GM06990 (cell line): Measurements from ENCODE around the gene FBXO47.
"Not testable (repeated sequence)": the region's sequence is repeated elsewhere in the genome, so short reads cannot be mapped to it uniquely, and the experiment has no call there.

Source experiments
- DNase-seq: peaks from one replicate; pipeline ENCODE4 v3.0.0-alpha.2; 2011; ENCODE audit not compliant: insufficient read length; ENCODE audit errors: extremely low read depth
- H3K27me3 ChIP-seq: replicated peaks from 2 replicates; pipeline ENCODE4 v1.6.0; 2011; ENCODE audit warnings: low read length; ENCODE audit not compliant: control insufficient read depth, insufficient read depth
- H3K36me3 ChIP-seq: 2 replicates; pipeline ENCODE4 v1.5.1; 2011; ENCODE audit warnings: low read length; ENCODE audit not compliant: control insufficient read depth, insufficient read depth
- H3K4me3 ChIP-seq: replicated peaks from 2 replicates; pipeline ENCODE4 v1.5.1; 2011; ENCODE audit warnings: low read depth, mild to moderate bottlenecking, control low read depth, low read length
- CTCF ChIP-seq: IDR thresholded peaks from 2 replicates; pipeline ENCODE4 v1.5.1; 2011; ENCODE audit warnings: low read length, control low read depth, mild to moderate bottlenecking, inconsistent platforms; ENCODE audit not compliant: insufficient read depth, poor library complexity, severe bottlenecking

FBXO47 gene

GRCh38 chr17:38939987-38940386 is 27.2 kb downstream of the FBXO47 start:
- H3K27me3 ChIP-seq = no peaks in the 10 kb centered on the region
- H3K4me3 ChIP-seq = no peak overlapping the region
- TF ChIP-seq CTCF = no peak

GRCh38 chr17:38933962-38934361 is 33.2 kb downstream of the FBXO47 start:
- not testable (repeated sequence) for H3K36me3 ChIP-seq, H3K4me3 ChIP-seq, H3K27me3 ChIP-seq, DNase-seq

More at GRCh38 chr17:38939987-38940386, 27.2 kb downstream of the FBXO47 start:
- DNase-seq = no peak
- H3K36me3 ChIP-seq = no peaks in the 10 kb centered on the region

DNA sequence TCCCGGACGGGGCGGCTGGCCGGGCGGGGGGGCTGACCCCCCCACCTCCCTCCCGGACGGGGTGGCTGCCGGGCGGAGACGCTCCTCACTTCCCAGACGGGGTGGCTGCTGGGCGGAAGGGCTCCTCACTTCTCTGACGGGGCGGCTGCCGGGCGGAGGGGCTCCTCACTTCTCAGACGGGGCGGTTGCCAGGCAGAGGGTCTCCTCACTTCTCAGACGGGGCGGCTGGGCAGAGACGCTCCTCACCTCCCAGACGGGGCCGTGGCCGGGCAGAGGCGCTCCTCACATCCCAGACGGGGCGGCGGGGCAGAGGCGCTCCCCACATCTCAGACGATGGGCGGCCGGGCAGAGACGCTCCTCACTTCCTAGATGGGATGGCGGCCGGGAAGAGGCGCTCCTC is 36.4 kb downstream of the FBXO47 start:
- DNase-seq, H3K36me3 ChIP-seq, H3K27me3 ChIP-seq, H3K4me3 ChIP-seq: not testable (repeated sequence)

DNA sequence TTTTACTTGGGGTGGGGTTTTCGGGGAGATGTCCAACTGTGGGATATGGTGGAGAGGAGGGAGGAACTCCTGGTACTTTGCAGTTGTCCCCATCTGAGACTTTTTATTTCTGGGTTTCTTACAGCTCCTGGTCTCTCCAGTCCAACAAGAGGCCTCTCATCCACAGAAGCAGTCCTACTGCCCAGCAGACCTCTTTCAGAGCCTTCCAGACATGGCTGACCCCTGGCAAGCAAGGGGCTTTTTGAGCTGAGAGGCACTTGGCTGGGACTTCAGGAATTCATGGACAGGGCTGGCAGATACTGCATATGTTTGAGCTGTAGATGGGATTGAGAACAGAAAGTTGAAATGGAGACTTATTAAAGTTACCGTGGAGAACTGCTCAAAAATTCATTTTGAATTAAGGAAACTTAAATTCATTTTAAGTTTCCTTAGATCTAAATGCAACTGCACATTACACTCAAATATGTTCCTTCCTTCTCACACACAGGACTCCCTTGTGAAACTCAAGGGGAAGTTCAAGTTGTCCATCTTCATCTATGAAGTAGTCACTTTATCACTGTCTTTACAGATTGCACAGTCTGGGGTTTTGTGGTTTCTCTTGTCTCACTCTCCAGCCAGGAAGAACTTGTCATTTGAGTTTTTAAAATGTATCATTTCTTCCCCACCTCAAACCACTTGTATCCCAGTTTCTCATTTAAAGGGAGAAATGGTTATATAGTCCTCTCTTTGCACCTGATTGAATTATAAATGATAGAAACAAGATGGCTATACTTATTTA is 40.7 kb downstream of the FBXO47 start:
- H3K4me3 ChIP-seq = no peak overlapping the region
- DNase-seq = no peak
- no peak for TF ChIP-seq CTCF
- no peaks in the 10 kb centered on the region for H3K36me3 ChIP-seq
- no peaks in the 10 kb centered on the region for H3K27me3 ChIP-seq

DNA sequence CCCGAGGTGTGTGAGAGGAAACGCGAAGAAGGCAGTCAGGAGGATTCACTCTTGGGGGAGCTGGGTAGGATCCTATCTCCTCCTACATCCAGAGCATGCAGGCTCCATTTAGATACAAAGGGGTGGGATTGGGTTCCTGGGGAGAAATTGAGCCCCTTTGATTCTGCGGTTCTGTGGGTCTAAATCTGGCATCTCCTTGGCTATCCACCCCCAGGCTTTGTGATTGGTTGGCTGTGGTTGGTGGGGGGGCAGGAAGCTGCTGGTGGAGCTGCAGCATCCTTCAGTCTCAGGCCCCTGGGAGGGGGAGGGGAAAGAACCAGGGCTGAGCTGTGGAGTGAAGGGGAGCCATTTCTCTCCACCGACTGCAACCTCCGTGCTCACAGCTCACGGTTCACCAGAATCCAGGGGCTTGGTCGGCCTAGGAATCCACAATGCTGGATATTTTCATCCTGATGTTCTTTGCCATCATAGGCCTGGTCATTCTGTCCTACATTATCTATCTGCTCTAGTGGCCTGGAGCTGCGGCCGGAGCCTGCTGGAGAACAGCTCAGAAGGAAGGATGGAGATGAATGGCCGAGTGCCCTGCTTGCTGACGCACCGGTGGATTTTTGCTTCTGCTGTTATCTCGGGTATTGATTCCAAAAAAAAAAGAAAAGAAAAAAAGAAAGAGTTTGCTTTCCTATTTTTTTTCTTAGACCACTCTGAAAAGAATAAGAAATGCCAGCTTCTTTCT is 41.8 kb downstream of the FBXO47 start, which contains the start of gene LASP1NB:
Gene LASP1NB (plus strand): TSS at position 352 of the 733 bp plus-strand sequence.
- Histone ChIP-seq H3K27me3 (no peaks in the 10 kb centered on the region), H3K36me3 (no peaks in the 10 kb centered on the region), H3K4me3 (no peak within 1 kb of the TSS)
- no peak for DNase-seq
- no peak for TF ChIP-seq CTCF

- no peak for TF ChIP-seq CTCF
- Histone ChIP-seq H3K4me3 (no peak overlapping the region), H3K27me3 (no peaks in the 10 kb centered on the region), H3K36me3 (peaks cover 14% of the 10 kb centered on the region)
- DNase-seq = no peak
These were observed 44.5 kb downstream of the FBXO47 start for GRCh38 chr17:38922538-38923297.
